Measurements from ENCODE around the gene AQP6. TPM values are rescaled to one million over a fixed set of nuclear protein-coding genes. Genes with fewer than 3 reads are reported as not detected.

Gene AQP6
- polyA plus RNA-seq, 1 of the 3 experiments (the other 2 are of a cell fraction): 0.10 TPM

GRCh38 chr12:49924628-49925246, 48.0 kb upstream of the AQP6 start:
- no peak overlapping the region for H2AFZ ChIP-seq (ENCODE audit: low read depth)
- no peak overlapping the region for H3K27ac ChIP-seq (ENCODE audit: low read depth in 2 of 2, low read length in 1 of 2)
- no peak for DNase-seq
- ChIA-PET POLR2A (no interaction called here), CTCF (interaction anchor here (2.1 kb wide), 1 partner anchor 20 kb away, joined by 10 read pairs; no protein-coding TSS in a partner anchor)
- H3K4me3 ChIP-seq (ENCODE audit: low read depth in 2 of 2, low read length in 1 of 2): no peak overlapping the region
- no peaks in the 10 kb centered on the region for H4K20me1 ChIP-seq (ENCODE audit: insufficient read depth)
- H3K36me3 ChIP-seq (replicated peaks in 1 of 2; ENCODE audit: control insufficient read depth in 1 of 2, insufficient read depth in 2 of 2, low read length in 1 of 2): no peaks in the 10 kb centered on the region
- no peaks in the 10 kb centered on the region for H3K9me2 ChIP-seq
- no peaks in the 10 kb centered on the region for H3K79me2 ChIP-seq (ENCODE audit: insufficient read depth)
- no peaks in the 10 kb centered on the region for H3K27me3 ChIP-seq (ENCODE audit: insufficient read depth)
- H3K9me3 ChIP-seq: no peaks in the 10 kb centered on the region
- no peak overlapping the region for H3K4me2 ChIP-seq
- TF ChIP-seq GABPA (IDR thresholded peaks at IDR 0.05; ENCODE audit: low read depth) (no peak), CHD2 (IDR thresholded peaks at IDR 0.05; ENCODE audit: low read length, partially characterized antibody) (no peak), MAX (IDR thresholded peaks at IDR 0.05; ENCODE audit: low read depth) (no peak), PBX3 (IDR thresholded peaks at IDR 0.05) (no peak), USF2 (IDR thresholded peaks at IDR 0.05; ENCODE audit: borderline replicate concordance, low read depth, low read length) (no peak), CTCF (IDR thresholded peaks at IDR 0.05) (no peak), TEAD4 (IDR thresholded peaks at IDR 0.05; ENCODE audit: borderline replicate concordance, insufficient read depth) (no peak), YY1 (IDR thresholded peaks at IDR 0.05; ENCODE audit: low read depth) (no peak), IRF3 (IDR thresholded peaks at IDR 0.05; ENCODE audit: low read depth, low read length) (no peak), REST (IDR thresholded peaks at IDR 0.05; ENCODE audit: low read depth, low read length) (no peak), GATA2 (CRISPR knock-in tag; IDR thresholded peaks at IDR 0.05) (no peak), NFIC (IDR thresholded peaks at IDR 0.05; ENCODE audit: borderline replicate concordance) (no peak), RAD21 (IDR thresholded peaks at IDR 0.05; ENCODE audit: low read length) (no peak), MEF2A (IDR thresholded peaks at IDR 0.05; ENCODE audit: borderline replicate concordance, low read depth) (no peak), TAF1 (IDR thresholded peaks at IDR 0.05; ENCODE audit: borderline replicate concordance, low read depth, low read length) (no peak), POLR2AphosphoS5 (IDR thresholded peaks at IDR 0.05; ENCODE audit: low read depth, low read length) (no peak), FOXJ3 (CRISPR knock-in tag; IDR thresholded peaks at IDR 0.05) (no peak)
- H3K4me1 ChIP-seq (ENCODE audit: control insufficient read depth in 1 of 2, insufficient read depth in 2 of 2, low read depth in 1 of 2, low read length in 1 of 2): 0 out of 4 replicates have a peak, but pooled peaks cover 0 to 4% of the 10 kb centered on the region in 2 experiments
- 92% methylated on average over 7 of the region's 7 CpGs for WGBS (ENCODE audit: low lambda C conversion rate)
- H3F3A ChIP-seq (replicated peaks; ENCODE audit: insufficient read depth): no peaks in the 10 kb centered on the region
- no peak overlapping the region for H3K9ac ChIP-seq

All from SK-N-SH (cell line).